Measurements from ENCODE around the gene PGC. TPM values are rescaled to one million over a fixed set of nuclear protein-coding genes. Genes with fewer than 3 reads are reported as not detected.

PGC gene
- total RNA-seq, 1 donor from 2014 or later, result not detected

DNA sequence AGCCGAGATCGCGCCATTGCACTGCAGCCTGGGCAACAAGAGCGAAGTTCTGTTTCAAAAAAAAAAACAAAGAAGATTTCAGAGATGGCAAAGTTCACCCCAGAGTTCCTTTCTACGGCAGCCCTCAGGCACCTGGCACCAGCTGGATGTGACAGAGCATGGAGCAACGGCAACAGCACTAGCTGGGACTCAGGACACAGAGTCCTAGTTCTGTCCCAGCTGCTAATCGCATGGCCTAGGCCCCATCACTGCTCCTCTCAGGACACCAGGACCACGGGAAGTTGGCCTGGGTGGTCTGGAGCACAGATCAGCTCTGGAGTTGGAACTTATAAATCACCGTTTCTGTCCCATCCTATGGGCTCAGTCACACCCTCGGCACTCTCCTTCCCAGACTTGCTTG, 1.1 kb downstream of the PGC start:
- DNase-seq, result no peak

- no peak for DNase-seq
Measured at GRCh38 chr6:41744236-41744787, 2.9 kb downstream of the PGC start.

DNA sequence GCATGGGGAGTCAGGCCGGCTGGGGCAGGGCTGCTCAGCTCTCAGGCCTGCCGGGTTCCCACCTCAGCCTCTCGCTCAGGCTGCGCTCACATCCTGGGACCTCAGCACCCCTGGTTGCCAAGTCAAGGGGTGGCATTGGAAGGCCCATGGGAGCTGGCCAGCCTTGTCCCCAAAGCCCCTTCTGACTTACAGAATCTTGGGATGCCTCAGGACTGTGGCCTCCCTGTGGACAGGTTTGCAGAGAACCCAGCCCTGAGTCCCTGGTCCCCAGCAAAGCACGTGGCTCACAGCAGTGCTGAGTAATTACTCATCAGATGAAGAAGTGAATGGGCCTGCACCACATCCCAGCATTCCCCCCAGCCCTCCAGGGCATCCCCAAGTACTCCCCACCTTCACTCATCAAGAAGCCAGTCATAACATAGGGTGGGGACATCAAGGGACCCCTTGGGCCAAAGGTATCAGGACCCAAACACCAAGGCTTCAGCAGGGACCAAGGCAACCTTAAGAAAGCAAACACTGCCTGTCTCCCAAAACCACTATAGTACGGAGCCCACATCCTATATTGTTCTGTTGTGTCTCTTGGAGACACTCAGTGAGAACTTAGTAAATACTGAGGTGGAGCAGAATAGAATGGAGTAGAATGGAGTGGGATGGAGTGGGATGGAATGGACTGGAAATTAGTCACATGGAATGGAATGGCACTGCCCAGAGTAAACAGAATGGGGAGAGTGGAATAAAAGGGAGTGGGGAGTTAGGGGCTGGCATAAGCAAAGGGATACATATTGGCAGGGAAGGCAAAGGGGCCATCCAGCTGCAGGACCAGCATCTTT, 3.6 kb downstream of the PGC start:
- no peak for DNase-seq

DNA sequence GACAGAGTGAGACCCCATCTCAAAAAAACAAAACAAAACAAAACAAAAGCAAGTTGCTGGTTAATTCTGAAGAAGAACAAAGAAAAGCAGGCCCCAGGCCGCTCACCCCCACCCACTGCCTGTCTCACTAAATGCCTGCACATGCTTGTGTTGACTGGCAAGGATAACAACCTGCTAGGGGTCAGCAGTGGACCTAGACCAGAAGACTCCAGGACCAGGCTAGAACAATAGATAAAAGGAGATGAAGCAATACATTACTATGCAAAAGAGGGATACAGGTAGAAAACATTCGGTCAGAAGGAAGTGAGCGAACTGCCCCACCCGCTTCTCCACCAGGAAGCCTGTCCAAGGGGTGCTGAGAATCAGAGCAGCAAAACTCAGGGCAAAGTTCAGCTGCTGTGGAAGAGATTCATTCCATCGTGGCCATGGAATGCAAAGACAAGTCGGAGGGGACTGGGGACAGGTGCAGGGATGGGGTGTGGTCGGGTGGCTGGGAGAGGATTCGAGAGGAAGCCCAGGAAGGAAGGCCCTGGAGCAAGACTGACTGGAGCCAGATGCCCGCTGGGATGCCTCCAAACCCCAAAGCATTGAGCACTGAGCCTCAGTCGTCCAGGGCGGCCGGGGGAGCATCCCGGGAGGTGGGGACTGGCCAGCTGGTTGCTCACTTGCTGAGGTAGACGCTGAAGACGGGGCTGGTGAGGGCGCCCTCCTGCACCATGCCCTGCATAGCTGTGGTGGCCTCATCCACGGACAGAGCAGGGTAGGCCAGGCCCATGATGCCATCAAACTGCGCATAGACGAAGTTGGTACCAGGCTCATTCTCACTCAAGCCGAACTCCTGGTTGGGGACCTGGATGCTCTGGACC, 5.3 kb downstream of the PGC start:
- no peak for DNase-seq

DNA sequence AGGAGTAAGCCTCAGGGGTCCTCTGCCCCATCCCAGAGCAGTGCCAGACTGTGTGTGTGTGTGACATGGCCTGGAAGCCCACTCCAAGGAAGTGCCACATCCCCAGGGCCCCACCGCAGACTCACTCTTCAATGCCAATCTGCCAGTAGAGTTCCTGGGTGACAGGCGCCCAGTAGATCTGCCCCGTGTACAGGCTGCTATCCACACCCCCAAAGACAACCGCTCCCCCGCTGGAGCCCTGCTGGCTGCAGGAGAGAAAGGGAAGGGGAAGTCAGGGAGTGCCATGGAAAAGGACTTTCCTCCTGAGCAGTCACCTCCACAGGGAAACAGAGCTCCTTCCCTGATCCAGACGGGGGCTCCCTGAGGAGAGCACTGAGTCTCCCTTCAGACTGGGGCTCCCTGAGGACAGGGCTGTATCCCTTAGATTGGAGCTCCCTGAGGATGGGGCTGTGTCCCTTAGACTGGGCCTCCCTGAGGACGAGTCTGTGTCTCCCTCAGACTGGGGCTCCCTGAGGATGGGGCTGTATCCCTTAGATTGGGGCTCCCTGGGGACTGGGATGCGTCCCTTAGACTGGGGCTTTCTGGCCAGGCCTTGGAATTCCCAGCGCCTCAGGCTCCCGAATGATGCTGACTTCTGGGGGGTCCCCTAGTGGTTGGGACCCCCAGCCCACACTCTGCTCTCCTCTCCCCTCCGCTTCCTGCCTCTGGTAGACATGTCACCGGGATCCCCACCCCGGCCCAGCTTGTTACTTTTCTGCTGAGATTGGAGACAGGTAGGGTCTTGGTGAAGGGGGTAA, 6.6 kb downstream of the PGC start:
- DNase-seq, result no peak

GRCh38 chr6:41739041-41739440, 8.2 kb downstream of the PGC start:
- no peak for DNase-seq

DNA sequence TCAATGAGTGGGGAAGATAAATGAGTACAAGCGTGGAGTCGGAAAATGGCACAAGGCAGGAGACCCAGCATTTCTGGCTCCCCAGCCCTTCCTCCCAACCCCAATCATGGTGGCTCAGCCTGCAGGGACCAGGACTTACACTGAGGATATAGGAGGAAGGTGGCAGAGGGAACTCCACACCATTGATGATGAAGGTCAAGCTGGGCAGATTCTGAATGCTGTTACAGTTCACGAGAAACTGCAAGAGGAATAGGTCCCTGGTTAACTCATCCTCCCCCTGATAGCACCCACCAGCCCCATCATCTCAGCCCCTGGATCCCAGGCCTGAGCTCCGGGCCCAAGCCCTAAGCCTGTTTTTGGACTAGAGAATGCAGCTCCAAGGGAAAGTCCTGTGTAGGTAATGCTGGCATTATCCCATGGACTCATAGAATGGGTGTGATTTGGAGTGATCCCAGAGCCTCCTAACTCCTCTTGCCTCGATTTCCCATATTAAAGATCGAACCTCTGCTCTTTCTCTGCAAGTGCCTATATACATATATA, 9.5 kb downstream of the PGC start:
- no peak for DNase-seq

DNA sequence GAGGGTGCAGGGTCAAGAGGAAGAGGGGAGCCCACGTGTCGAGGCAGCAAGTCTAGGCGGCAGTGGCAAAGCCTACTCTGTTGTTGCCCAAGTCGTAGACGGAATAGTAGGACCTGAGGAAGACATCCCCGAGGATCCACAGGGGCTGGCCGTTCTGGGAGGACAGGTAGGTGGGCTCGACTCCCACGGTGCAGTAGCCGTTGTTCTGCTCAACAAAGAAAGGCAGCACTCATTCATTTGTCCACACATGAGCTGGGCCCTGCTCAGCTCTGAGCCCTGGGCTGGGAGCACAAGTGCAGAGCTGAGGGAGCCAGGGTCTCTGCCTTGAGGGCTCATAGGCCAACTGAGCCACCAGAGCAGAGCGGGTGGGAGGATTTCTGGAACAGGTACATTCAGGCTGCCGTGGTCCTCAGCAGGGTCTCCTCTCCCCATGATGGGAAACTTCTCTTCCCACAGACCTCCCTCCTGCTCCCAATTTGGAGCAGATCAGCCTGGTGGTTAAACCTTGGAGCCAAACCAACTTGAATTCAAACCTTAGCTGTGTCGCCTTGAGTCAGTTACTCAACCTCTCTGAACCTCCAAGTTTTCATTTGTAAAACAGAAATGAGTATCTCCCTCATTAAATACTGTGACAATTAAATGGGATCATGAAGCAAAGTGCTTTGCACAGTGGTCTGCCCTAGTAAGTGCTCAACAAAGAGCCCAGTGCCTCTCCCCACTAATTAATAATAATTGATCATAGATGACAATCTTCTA, 10.2 kb downstream of the PGC start:
- no peak for DNase-seq

- DNase-seq, result no peak
Measured at GRCh38 chr6:41736186-41736733, 10.9 kb downstream of the PGC start.

- DNase-seq, result peak; percentile 92
Measured at GRCh38 chr6:41735427-41736185, 11.6 kb downstream of the PGC start, which contains the start of gene TFEB. Gene TFEB (minus strand): TSS chr6:41735608. CDS start chr6:41691213, 44,395 bp downstream.

- DNase-seq, result peak; percentile 86
Measured at GRCh38 chr6:41734666-41735426, 12.4 kb downstream of the PGC start.

GRCh38 chr6:41733707-41734665, 13.2 kb downstream of the PGC start:
- peak; percentile 86 for DNase-seq

GRCh38 chr6:41733360-41733706, 13.9 kb downstream of the PGC start:
- no peak for DNase-seq

GRCh38 chr6:41732591-41733359, 14.4 kb downstream of the PGC start:
- peak; percentile 34 for DNase-seq

- no peak for DNase-seq
Measured at GRCh38 chr6:41732149-41732548, 15.0 kb downstream of the PGC start.

DNA sequence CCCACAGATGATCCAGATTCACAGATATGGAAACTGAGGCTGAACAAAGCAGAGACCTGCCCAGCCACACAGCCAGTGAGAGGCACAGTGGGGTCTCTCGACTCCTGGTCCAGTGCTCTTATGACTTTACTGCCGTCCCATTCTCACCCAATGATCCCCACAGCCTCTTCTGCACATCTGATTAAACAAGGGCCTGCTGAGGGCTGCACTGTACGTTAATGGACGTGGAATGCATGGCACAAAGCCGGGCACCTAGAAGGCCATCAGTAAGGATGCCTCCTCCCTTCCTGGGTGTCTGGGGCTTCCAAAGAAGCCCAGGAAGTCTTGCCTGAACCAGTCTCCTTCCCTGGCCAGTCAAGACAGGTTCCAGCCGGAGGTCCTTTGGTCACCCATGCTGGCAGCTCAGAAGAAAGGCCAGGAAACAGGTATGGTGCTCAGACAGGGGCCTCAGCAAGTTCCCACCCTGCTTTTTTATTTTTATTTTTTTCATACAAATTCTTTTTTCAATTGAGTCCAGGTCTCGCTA, 15.6 kb downstream of the PGC start:
- no peak for DNase-seq

Data from occipital lobe (tissue), 2 donors.